ENCODE measurements around the gene TENT4B. TPM values are rescaled to one million over a fixed set of nuclear protein-coding genes. Genes with fewer than 3 reads are reported as not detected.
A peak's percentile ranks its signal among the peaks of the same experiment; 100 is the strongest.

The TENT4B gene
- total and polyA plus RNA-seq, 2 donors, result 7.8 to 8.1 TPM

- DNase-seq (ENCODE audit: low read depth in 6 of 9, low spot score in 9 of 9), result peak; percentile 19 to 82 (median 50)
- Histone ChIP-seq H3K36me3 (ENCODE audit: control insufficient read depth in 2 of 2, insufficient read depth in 2 of 2, low read length in 1 of 2) (peaks cover 9 to 10% of the 10 kb centered on the region in 2 donors), H3K4me1 (ENCODE audit: control insufficient read depth in 2 of 2, insufficient read depth in 2 of 2, low read length in 2 of 2) (peaks cover 0 to 6% of the 10 kb centered on the region in 2 donors), H3K27me3 (ENCODE audit: control insufficient read depth in 2 of 2, insufficient read depth in 1 of 2, low read length in 1 of 2) (no peaks in the 10 kb centered on the region), H3K4me3 (ENCODE audit: low read length in 2 of 2) (no peak overlapping the region), H3K9me3 (ENCODE audit: control insufficient read depth in 2 of 2, insufficient read depth in 1 of 2, low read length in 1 of 2) (no peaks in the 10 kb centered on the region), H3K27ac (ENCODE audit: low read depth in 1 of 2, low read length in 1 of 2) (peak overlapping the region in 1 of 2 donors; percentile 40)
- 93% methylated on average over 5 of the region's 5 CpGs for WGBS
Measured at GRCh38 chr16:50210266-50211038, 57.3 kb downstream of the TENT4B start.

GRCh38 chr16:50213939-50214519 is 60.9 kb downstream of the TENT4B start:
- no peak overlapping the region for H3K27ac ChIP-seq (ENCODE audit: low read depth in 1 of 2, low read length in 1 of 2)

GRCh38 chr16:50215680-50216079 is 62.6 kb downstream of the TENT4B start:
- no peaks in the 10 kb centered on the region for H3K9me3 ChIP-seq (ENCODE audit: control insufficient read depth in 2 of 2, insufficient read depth in 1 of 2, low read length in 1 of 2)
- H3K27me3 ChIP-seq (ENCODE audit: control insufficient read depth in 2 of 2, insufficient read depth in 1 of 2, low read length in 1 of 2), result no peaks in the 10 kb centered on the region
- H3K4me1 ChIP-seq (ENCODE audit: control insufficient read depth in 2 of 2, insufficient read depth in 2 of 2, low read length in 2 of 2), result no peaks in the 10 kb centered on the region
- no peak overlapping the region for H3K27ac ChIP-seq (ENCODE audit: low read depth in 1 of 2, low read length in 1 of 2)
- H3K4me3 ChIP-seq (ENCODE audit: low read length in 2 of 2), result no peak overlapping the region
- no peak for DNase-seq (ENCODE audit: low read depth in 6 of 9, low spot score in 9 of 9)
- H3K36me3 ChIP-seq (ENCODE audit: control insufficient read depth in 2 of 2, insufficient read depth in 2 of 2, low read length in 1 of 2), result peaks cover 19 to 23% of the 10 kb centered on the region in 2 donors
- WGBS, result 94% methylated on average over 4 of the region's 4 CpGs

More at GRCh38 chr16:50213939-50214519, 60.9 kb downstream of the TENT4B start:
- peak in 8 of 9 donors; percentile 45 to 85 (median 73) for DNase-seq (ENCODE audit: low read depth in 6 of 9, low spot score in 9 of 9)
- H3K36me3 ChIP-seq (ENCODE audit: control insufficient read depth in 2 of 2, insufficient read depth in 2 of 2, low read length in 1 of 2), result peaks cover 19 to 23% of the 10 kb centered on the region in 2 donors
- 85% methylated on average over 4 of the region's 4 CpGs for WGBS
- no peak overlapping the region for H3K4me3 ChIP-seq (ENCODE audit: low read length in 2 of 2)
- peaks cover 0 to 6% of the 10 kb centered on the region in 2 donors for H3K4me1 ChIP-seq (ENCODE audit: control insufficient read depth in 2 of 2, insufficient read depth in 2 of 2, low read length in 2 of 2)
- no peaks in the 10 kb centered on the region for H3K9me3 ChIP-seq (ENCODE audit: control insufficient read depth in 2 of 2, insufficient read depth in 1 of 2, low read length in 1 of 2)
- no peaks in the 10 kb centered on the region for H3K27me3 ChIP-seq (ENCODE audit: control insufficient read depth in 2 of 2, insufficient read depth in 1 of 2, low read length in 1 of 2)

- Histone ChIP-seq H3K4me3 (ENCODE audit: low read length in 2 of 2) (no peak overlapping the region), H3K27ac (ENCODE audit: low read depth in 1 of 2, low read length in 1 of 2) (no peak overlapping the region), H3K27me3 (ENCODE audit: control insufficient read depth in 2 of 2, insufficient read depth in 1 of 2, low read length in 1 of 2) (no peaks in the 10 kb centered on the region), H3K9me3 (ENCODE audit: control insufficient read depth in 2 of 2, insufficient read depth in 1 of 2, low read length in 1 of 2) (no peaks in the 10 kb centered on the region), H3K4me1 (ENCODE audit: control insufficient read depth in 2 of 2, insufficient read depth in 2 of 2, low read length in 2 of 2) (no peaks in the 10 kb centered on the region), H3K36me3 (ENCODE audit: control insufficient read depth in 2 of 2, insufficient read depth in 2 of 2, low read length in 1 of 2) (peaks cover 22 to 25% of the 10 kb centered on the region in 2 donors)
- WGBS, result 89% methylated on average over 6 of the region's 6 CpGs
- DNase-seq (ENCODE audit: low read depth in 6 of 9, low spot score in 9 of 9), result no peak
Measured at GRCh38 chr16:50216231-50216630, 63.1 kb downstream of the TENT4B start.

GRCh38 chr16:50219402-50219975 is 66.4 kb downstream of the TENT4B start:
- Histone ChIP-seq H3K9me3 (ENCODE audit: control insufficient read depth in 2 of 2, insufficient read depth in 1 of 2, low read length in 1 of 2) (no peaks in the 10 kb centered on the region), H3K27ac (ENCODE audit: low read depth in 1 of 2, low read length in 1 of 2) (no peak overlapping the region), H3K4me1 (ENCODE audit: control insufficient read depth in 2 of 2, insufficient read depth in 2 of 2, low read length in 2 of 2) (no peaks in the 10 kb centered on the region), H3K36me3 (ENCODE audit: control insufficient read depth in 2 of 2, insufficient read depth in 2 of 2, low read length in 1 of 2) (peaks cover 22 to 33% of the 10 kb centered on the region in 2 donors), H3K4me3 (ENCODE audit: low read length in 2 of 2) (no peak overlapping the region), H3K27me3 (ENCODE audit: control insufficient read depth in 2 of 2, insufficient read depth in 1 of 2, low read length in 1 of 2) (no peaks in the 10 kb centered on the region)
- WGBS, result 97% methylated on average over 4 of the region's 4 CpGs
- no peak for DNase-seq (ENCODE audit: low read depth in 6 of 9, low spot score in 9 of 9)

- no peak for DNase-seq (ENCODE audit: low read depth in 6 of 9, low spot score in 9 of 9)
- Histone ChIP-seq H3K27ac (ENCODE audit: low read depth in 1 of 2, low read length in 1 of 2) (no peak overlapping the region), H3K9me3 (ENCODE audit: control insufficient read depth in 2 of 2, insufficient read depth in 1 of 2, low read length in 1 of 2) (no peaks in the 10 kb centered on the region), H3K36me3 (ENCODE audit: control insufficient read depth in 2 of 2, insufficient read depth in 2 of 2, low read length in 1 of 2) (peaks cover 19 to 33% of the 10 kb centered on the region in 2 donors), H3K4me1 (ENCODE audit: control insufficient read depth in 2 of 2, insufficient read depth in 2 of 2, low read length in 2 of 2) (no peaks in the 10 kb centered on the region), H3K4me3 (ENCODE audit: low read length in 2 of 2) (no peak overlapping the region), H3K27me3 (ENCODE audit: control insufficient read depth in 2 of 2, insufficient read depth in 1 of 2, low read length in 1 of 2) (no peaks in the 10 kb centered on the region)
- 98% methylated on average over 3 of the region's 3 CpGs for WGBS
Measured at GRCh38 chr16:50224286-50224685, 71.2 kb downstream of the TENT4B start.

GRCh38 chr16:50227120-50227519 is 74.0 kb downstream of the TENT4B start:
- no peak for DNase-seq (ENCODE audit: low read depth in 6 of 9, low spot score in 9 of 9)

GRCh38 chr16:50227665-50228064 is 74.6 kb downstream of the TENT4B start:
- Histone ChIP-seq H3K9me3 (ENCODE audit: control insufficient read depth in 2 of 2, insufficient read depth in 1 of 2, low read length in 1 of 2) (no peaks in the 10 kb centered on the region), H3K27me3 (ENCODE audit: control insufficient read depth in 2 of 2, insufficient read depth in 1 of 2, low read length in 1 of 2) (no peaks in the 10 kb centered on the region), H3K27ac (ENCODE audit: low read depth in 1 of 2, low read length in 1 of 2) (no peak overlapping the region), H3K36me3 (ENCODE audit: control insufficient read depth in 2 of 2, insufficient read depth in 2 of 2, low read length in 1 of 2) (peaks cover 13 to 27% of the 10 kb centered on the region in 2 donors), H3K4me3 (ENCODE audit: low read length in 2 of 2) (no peak overlapping the region), H3K4me1 (ENCODE audit: control insufficient read depth in 2 of 2, insufficient read depth in 2 of 2, low read length in 2 of 2) (no peaks in the 10 kb centered on the region)
- DNase-seq (ENCODE audit: low read depth in 6 of 9, low spot score in 9 of 9), result no peak
- 85% methylated on average over 8 of the region's 8 CpGs for WGBS

More at GRCh38 chr16:50227120-50227519, 74.0 kb downstream of the TENT4B start:
- Histone ChIP-seq H3K4me1 (ENCODE audit: control insufficient read depth in 2 of 2, insufficient read depth in 2 of 2, low read length in 2 of 2) (no peaks in the 10 kb centered on the region), H3K27me3 (ENCODE audit: control insufficient read depth in 2 of 2, insufficient read depth in 1 of 2, low read length in 1 of 2) (no peaks in the 10 kb centered on the region), H3K4me3 (ENCODE audit: low read length in 2 of 2) (no peak overlapping the region), H3K9me3 (ENCODE audit: control insufficient read depth in 2 of 2, insufficient read depth in 1 of 2, low read length in 1 of 2) (no peaks in the 10 kb centered on the region), H3K27ac (ENCODE audit: low read depth in 1 of 2, low read length in 1 of 2) (no peak overlapping the region), H3K36me3 (ENCODE audit: control insufficient read depth in 2 of 2, insufficient read depth in 2 of 2, low read length in 1 of 2) (peaks cover 14 to 29% of the 10 kb centered on the region in 2 donors)
- 95% methylated on average over 3 of the region's 3 CpGs for WGBS

- Histone ChIP-seq H3K4me1 (ENCODE audit: control insufficient read depth in 2 of 2, insufficient read depth in 2 of 2, low read length in 2 of 2) (no peaks in the 10 kb centered on the region), H3K9me3 (ENCODE audit: control insufficient read depth in 2 of 2, insufficient read depth in 1 of 2, low read length in 1 of 2) (no peaks in the 10 kb centered on the region), H3K36me3 (ENCODE audit: control insufficient read depth in 2 of 2, insufficient read depth in 2 of 2, low read length in 1 of 2) (peaks cover 12 to 23% of the 10 kb centered on the region in 2 donors), H3K4me3 (ENCODE audit: low read length in 2 of 2) (no peak overlapping the region), H3K27me3 (ENCODE audit: control insufficient read depth in 2 of 2, insufficient read depth in 1 of 2, low read length in 1 of 2) (no peaks in the 10 kb centered on the region), H3K27ac (ENCODE audit: low read depth in 1 of 2, low read length in 1 of 2) (no peak overlapping the region)
- WGBS, result 98% methylated on average over 5 of the region's 5 CpGs
- DNase-seq (ENCODE audit: low read depth in 6 of 9, low spot score in 9 of 9), result no peak
Measured at GRCh38 chr16:50228364-50228868, 75.3 kb downstream of the TENT4B start.
